Activated gamma-delta T cell treated with Interleukin-2 at 50 U/mL for 16 hours (primary cell): Measurements from ENCODE around the gene LMTK2.

Experiments used
- DNase-seq: peaks from one replicate; pipeline ENCODE4 v3.0.0-alpha.2; 2020

Gene LMTK2

DNA sequence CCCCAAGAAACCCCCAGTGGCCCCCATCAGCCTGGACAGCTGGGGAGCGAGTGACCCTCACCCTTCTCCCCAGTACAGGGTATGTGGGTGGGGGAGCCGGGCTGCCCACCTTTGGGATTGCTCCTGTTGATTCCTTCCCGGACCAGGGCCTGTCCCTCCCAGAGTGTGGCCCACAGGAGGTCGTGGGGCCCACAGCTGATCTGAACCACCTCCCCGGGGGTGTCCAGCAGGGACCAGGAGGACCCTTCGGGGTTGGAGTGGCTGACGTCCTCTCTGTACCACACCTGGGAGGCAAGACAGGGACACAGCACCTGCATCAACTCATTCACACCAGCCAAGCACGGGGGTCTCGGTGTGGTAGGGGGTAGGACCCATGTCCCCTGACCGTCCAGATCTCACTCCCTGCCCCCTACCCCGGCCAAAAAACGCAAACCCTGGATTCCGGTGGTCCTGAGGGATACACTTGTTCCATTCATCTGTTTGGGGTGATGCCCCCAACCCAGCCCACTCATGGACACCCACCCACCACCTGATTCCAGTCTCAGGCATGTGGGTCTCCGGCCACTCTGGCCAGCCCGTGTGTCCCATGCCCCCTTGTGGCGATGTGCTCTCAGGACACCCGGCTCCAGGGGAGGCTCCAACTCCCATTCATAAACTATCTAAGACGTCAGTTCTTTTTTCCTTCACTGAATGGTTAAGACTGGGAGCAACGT lies 134.5 kb downstream of the LMTK2 start:
- DNase-seq = no peak

GRCh38 chr7:98241674-98242241 lies 135.1 kb downstream of the LMTK2 start:
- DNase-seq = no peak

DNA sequence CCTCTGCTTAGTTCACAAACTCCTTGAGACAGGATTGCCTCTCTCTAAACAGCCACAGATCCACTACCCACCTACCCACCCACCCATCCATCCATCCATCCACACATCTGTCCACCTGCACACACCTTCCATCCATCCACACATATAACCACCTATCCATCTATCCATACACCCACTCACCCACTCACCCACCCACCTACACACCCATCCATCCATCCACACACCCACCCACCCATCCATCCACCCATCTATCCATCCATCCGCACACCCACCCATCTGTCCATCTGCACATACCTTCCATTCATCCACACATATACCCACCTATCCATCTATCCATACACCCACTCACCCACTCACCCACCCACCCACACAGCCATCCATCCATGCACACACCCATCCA lies 135.7 kb downstream of the LMTK2 start:
- no peak for DNase-seq

- no peak for DNase-seq
Measured at GRCh38 chr7:98242934-98243333, 136.3 kb downstream of the LMTK2 start.

DNA sequence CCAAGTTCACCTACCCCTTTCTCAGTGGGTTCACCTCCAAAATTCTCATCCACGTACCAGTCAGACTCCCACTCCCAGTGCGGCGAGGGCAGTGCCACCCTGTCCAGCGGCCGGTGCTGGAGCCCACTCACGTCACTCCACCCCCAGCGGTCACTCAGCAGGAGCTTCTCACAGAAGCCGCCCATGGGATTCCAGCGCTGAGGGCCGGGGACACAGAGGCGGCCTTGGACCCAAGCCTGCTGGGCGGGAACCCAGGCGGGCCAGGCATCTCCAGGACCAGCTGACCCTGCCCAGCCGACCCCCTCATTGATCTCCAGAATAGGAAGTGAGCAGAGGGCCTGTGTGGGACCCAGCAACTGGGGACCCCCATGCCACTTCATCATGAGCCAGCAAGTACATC lies 138.2 kb downstream of the LMTK2 start:
- no peak for DNase-seq

DNA sequence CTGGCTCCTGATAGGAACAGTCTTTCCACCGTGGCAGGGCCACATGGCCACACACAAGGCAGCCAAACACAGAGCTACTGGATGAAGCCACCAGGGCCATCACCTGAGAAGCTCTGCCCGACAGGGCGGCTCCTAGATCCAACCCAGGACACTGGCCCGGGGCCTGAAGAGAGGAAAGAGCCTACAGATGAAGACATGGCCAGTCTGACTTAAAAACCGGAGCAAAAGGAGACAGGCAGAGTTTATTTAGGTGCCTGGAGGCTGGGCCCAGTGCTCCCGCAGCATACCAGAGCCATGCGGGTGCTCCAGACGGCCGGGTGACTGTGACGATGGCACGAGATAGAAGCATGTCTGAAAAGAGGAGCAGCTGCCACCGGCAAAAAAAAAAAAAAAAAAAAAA lies 141.5 kb downstream of the LMTK2 start:
- no peak for DNase-seq

- DNase-seq = no peak
Measured at GRCh38 chr7:98249106-98249505, 142.4 kb downstream of the LMTK2 start.

DNA sequence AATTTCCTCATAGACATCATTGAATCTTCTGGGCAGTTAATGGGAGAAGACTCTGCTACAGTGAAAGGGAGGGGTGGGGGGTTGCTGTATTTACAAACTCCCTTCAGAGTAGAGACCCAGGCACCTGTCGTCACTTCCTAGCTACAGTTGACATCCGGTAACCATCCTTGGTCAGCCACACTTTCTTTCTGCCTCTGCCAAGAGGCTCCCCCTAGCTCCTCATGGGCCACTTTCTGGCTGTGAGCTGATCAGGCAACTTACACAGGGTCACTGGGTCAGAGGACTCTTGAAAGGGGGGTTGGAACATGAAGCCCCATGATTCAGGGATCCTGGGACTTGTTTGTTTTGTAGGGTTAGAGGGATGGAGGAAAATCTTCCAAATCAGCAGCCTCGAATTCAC lies 144.1 kb downstream of the LMTK2 start:
- DNase-seq = peak; percentile 26

DNA sequence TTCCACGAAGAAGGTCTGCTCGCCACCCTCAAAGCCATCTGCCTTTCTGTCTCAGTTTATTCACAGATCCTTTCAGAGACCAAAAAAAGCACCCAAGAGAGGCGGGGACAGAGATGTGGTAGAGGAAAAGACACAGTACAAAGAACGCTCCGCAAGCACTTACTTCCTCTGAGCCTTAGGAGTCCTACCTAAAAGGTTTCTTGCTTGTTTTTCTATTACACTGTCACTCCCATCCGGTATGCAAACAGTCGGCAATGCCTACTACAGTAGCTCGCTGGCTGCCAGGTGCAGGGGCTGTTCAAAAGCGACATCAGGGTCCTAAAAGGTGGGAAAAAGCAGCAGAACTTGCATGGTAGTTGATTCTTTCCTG lies 144.6 kb downstream of the LMTK2 start:
- peak; percentile 39 for DNase-seq

- DNase-seq = peak; percentile 82
Measured at GRCh38 chr7:98251601-98252424, 145.2 kb downstream of the LMTK2 start, which contains the start of gene TECPR1. TSS of gene TECPR1 (minus strand) at chr7:98252232. CDS start at chr7:98246146, 6,086 bp downstream.

DNA sequence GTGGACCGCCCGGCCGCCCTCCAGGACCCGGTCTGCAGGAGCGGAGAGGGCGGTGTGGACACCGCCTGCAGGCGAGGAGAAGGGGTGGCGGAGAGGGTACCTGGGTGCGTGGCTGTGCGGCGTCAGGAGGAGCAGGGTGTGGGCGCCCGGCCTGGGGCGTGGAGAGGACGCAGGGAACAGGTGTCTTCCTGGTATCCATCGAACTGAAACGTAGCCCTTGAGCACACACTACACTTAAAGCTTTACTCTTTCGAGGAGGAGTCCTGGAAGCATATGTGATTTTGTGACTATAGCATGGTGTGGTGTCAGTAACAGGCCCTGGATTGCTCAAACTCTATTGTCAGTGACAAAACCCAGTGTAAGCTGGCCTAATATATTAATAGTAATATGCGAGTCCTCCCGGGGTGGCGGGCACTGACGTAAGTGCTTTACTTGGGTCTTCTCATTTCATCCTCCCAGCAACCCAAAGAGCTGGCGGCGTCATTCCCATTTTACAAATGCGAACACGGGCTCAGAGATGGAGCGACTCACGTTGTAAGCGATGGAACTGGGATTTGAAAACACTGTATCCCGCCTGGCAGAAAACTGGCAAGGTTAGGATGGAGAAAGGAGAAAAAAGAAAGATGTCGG lies 145.9 kb downstream of the LMTK2 start:
- DNase-seq = no peak

GRCh38 chr7:98254516-98254915 lies 147.9 kb downstream of the LMTK2 start:
- no peak for DNase-seq

DNA sequence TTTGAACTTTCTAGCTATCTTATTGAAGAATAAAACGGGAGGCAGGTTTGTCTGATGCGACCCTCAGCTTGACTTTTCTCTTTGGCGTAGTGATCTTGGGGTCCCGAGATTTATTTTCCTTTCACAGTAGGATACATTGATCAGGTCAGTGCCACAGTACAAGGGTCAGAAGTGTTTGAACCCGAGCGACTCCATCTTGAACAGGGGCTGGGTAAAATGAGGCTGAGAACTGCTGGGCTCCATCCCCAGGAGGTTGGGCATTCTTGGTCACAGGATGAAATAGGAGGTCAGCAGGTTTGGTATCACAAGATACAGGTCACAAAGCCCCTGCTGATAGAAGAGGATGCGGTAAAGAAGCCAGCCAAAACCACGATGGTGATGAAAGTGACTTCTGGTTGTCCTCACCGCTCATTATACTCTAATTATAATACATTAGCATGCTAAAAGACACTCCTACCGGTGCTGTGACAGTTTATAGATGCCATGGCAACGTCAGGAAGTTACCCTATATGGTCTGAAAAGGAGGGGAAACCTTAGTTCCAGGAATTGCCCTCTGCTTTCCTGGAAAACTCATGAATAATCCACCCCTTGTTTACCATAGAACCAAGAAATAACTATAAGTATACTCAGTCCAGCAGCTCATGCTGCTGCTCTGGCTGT lies 148.4 kb downstream of the LMTK2 start:
- no peak for DNase-seq

DNA sequence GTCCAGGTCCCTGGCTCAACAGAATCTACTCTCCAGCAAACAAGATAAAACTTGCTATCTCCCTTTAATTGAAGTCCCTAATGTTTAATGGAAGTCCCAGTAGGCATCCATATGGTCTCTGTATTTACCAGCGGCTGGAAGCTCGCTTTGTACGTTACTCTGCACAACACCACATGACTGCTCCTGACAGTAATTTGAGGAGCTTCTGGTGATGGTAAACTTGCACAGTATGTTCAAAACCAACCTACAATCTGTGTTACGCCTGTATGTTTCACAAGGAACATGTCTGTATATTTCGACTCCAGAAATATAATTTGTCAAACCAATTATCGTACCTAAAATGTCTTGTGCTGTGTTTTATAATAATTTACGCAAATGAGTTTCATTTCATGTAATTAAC lies 149.8 kb downstream of the LMTK2 start:
- DNase-seq = no peak

DNA sequence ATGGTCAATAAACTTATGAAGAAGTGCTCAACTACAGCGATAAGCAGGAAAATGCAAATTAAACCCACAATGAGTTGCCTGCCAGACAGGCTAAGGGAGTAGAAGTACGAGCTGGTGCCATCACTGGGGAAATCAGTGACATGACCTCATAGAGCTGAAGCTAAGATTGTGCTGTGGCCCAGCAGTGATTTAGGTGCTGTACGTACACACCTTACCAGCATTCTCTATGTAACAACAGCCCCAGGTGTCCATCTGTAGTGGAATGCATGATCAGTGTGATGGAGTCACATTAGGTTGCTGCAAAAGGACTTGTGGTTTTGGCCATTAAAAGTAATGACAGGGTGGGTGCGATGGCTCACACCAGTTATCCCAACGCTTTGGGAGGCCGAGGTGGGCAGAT lies 151.0 kb downstream of the LMTK2 start:
- no peak for DNase-seq
